Loucy (cell line): ENCODE data around the gene NDC80.

ENCODE experiments used
- CTCF ChIP-seq: fragments of 200-600 bp; sonication (generic); conservative IDR thresholded peaks from 2 replicates; pipeline ENCODE4 v1.5.1; 2014; ENCODE audit warnings: mild to moderate bottlenecking, antibody characterized with exemption, low read length
- EZH2phosphoT487 ChIP-seq: fragments of 200-600 bp; IDR thresholded peaks from 2 replicates; pipeline ENCODE4 v1.6.1; 2018; ENCODE audit warnings: antibody characterized with exemption, mild to moderate bottlenecking, moderate library complexity, borderline replicate concordance

- TF ChIP-seq CTCF (no peak), EZH2phosphoT487 (no peak)
These were observed 57.6 kb downstream of the NDC80 start for GRCh38 chr18:2629003-2629402.
